ENCODE data around the gene SLC39A12.

- TF ChIP-seq EZH2 (IDR thresholded peaks at IDR 0.05; ENCODE audit: low read depth, low read length, severe bottlenecking) (no peak), POLR2A (IDR thresholded peaks at IDR 0.05; ENCODE audit: control extremely low read depth in 1 of 2, low read depth in 2 of 2, low read length in 2 of 2) (no peak), YY1 (IDR thresholded peaks at IDR 0.05; ENCODE audit: low read depth, low read length) (no peak), RXRA (IDR thresholded peaks at IDR 0.05; ENCODE audit: insufficient read depth, low read depth, low read length) (no peak), CTCF (IDR thresholded peaks at IDR 0.05; ENCODE audit: control extremely low read depth in 1 of 3, insufficient read depth in 1 of 3, low read depth in 1 of 3, low read length in 3 of 3) (no peak)
Measured at GRCh38 chr10:17974505-17974904, 22.8 kb downstream of the SLC39A12 start.
